HepG2 (cell line): Measurements from ENCODE around the gene PITX3.

Source experiments
- BCL6 ChIP-seq: IDR thresholded peaks from 2 replicates; pipeline ENCODE4 v1.6.1; 2016; ENCODE audit warnings: missing genetic modification reagents, missing compliant biosample characterization
- BRD4 ChIP-seq: sonication (generic); formaldehyde crosslinking; IDR thresholded peaks from 2 replicates; pipeline ENCODE4 v1.4.0; 2020; ENCODE audit warnings: missing genetic modification reagents
- CTCF ChIP-seq: sonication (generic); formaldehyde crosslinking; IDR thresholded peaks from 2 replicates; pipeline ENCODE4 v1.5.0; 2020; ENCODE audit warnings: mild to moderate bottlenecking, missing genetic modification reagents, moderate library complexity
- ESRRA ChIP-seq: sonication (generic); formaldehyde crosslinking; IDR thresholded peaks from 2 replicates; pipeline ENCODE4 v1.5.1; 2020; ENCODE audit warnings: mild to moderate bottlenecking, low read depth, missing genetic modification reagents
- FOXO1 ChIP-seq: sonication (generic); formaldehyde crosslinking; IDR thresholded peaks from 2 replicates; pipeline ENCODE4 v1.4.0; 2020; ENCODE audit warnings: missing genetic modification reagents
- GABPA ChIP-seq, 2 experiments: IDR thresholded peaks; 2 replicates each; pipeline ENCODE4 v1.6.1; 2011 to 2016; ENCODE audit warnings: low read depth in 2 of 2, low read length in 1 of 2, missing biosample characterization in 1 of 2, missing genetic modification characterization in 1 of 2
- POLR2A ChIP-seq, 2 experiments: IDR thresholded peaks; 2 replicates each; pipeline ENCODE4 v1.6.1; 2011; ENCODE audit warnings: low read depth in 2 of 2, low read length in 2 of 2, mild to moderate bottlenecking in 1 of 2, moderate library complexity in 1 of 2; ENCODE audit not compliant: insufficient read depth in 1 of 2
- REL ChIP-seq: sonication (generic); formaldehyde crosslinking; conservative IDR thresholded peaks from 2 replicates; pipeline ENCODE4 v1.8.0; 2022; ENCODE audit warnings: mild to moderate bottlenecking, missing genetic modification reagents, moderate library complexity
- SMARCC2 ChIP-seq: fragments of 450-650 bp; IDR thresholded peaks from 2 replicates; pipeline ENCODE4 v1.6.1; 2017; ENCODE audit warnings: antibody characterized with exemption, mild to moderate bottlenecking
- STAT6 ChIP-seq: sonication (generic); formaldehyde crosslinking; IDR thresholded peaks from 2 replicates; pipeline ENCODE4 v1.4.0; 2020; ENCODE audit warnings: missing genetic modification reagents, mild to moderate bottlenecking, borderline replicate concordance
- ZC3H13 ChIP-seq: sonication (generic); formaldehyde crosslinking; IDR thresholded peaks from 2 replicates; pipeline ENCODE4 v1.8.1; 2023; ENCODE audit warnings: mild to moderate bottlenecking, missing genetic modification reagents, moderate library complexity
- ZNF569 ChIP-seq: sonication (generic); formaldehyde crosslinking; IDR thresholded peaks from 2 replicates; pipeline ENCODE4 v1.5.0; 2020; ENCODE audit warnings: mild to moderate bottlenecking, missing genetic modification reagents, moderate library complexity, borderline replicate concordance
- ZNF883 ChIP-seq: sonication (generic); formaldehyde crosslinking; IDR thresholded peaks from 2 replicates; pipeline ENCODE4 v1.5.1; 2020; ENCODE audit warnings: mild to moderate bottlenecking, missing genetic modification reagents; ENCODE audit errors: not compliant biosample characterization

- TF ChIP-seq ZC3H13 (CRISPR knock-in tag) (no peak), BRD4 (CRISPR knock-in tag) (no peak), GABPA (IDR thresholded peaks at IDR 0.05; ENCODE audit: low read depth, low read length) (no peak), GABPA (CRISPR knock-in tag; IDR thresholded peaks at IDR 0.05; ENCODE audit: low read depth) (no peak), STAT6 (CRISPR knock-in tag) (no peak), ESRRA (CRISPR knock-in tag) (no peak), ZNF569 (CRISPR knock-in tag) (no peak), CTCF (CRISPR knock-in tag) (no peak), POLR2A (IDR thresholded peaks at IDR 0.05; ENCODE audit: insufficient read depth in 1 of 2, low read depth in 2 of 2, low read length in 2 of 2) (no peak), FOXO1 (CRISPR knock-in tag) (no peak), SMARCC2 (no peak), ZNF883 (CRISPR knock-in tag) (no peak), REL (CRISPR knock-in tag) (no peak), BCL6 (no peak)
Measured at GRCh38 chr10:102185272-102185671, 56.0 kb downstream of the PITX3 start.
